ENCODE results near the gene PPP1R12B.
A peak's percentile ranks its signal among the peaks of the same experiment; 100 is the strongest.
"Not testable (repeated sequence)": the region's sequence is repeated elsewhere in the genome, so short reads cannot be mapped to it uniquely, and the experiment has no call there.

The PPP1R12B gene

GRCh38 chr1:202488178-202488649 is 139.7 kb downstream of the PPP1R12B start:
- not testable (repeated sequence) for DNase-seq (ENCODE audit: low read depth in 2 of 2)

GRCh38 chr1:202489101-202489500 is 140.6 kb downstream of the PPP1R12B start:
- peak; percentile 88 to 89 for DNase-seq (ENCODE audit: low read depth in 2 of 2)

- DNase-seq (ENCODE audit: low read depth in 2 of 2) = not testable (repeated sequence)
These were observed 144.6 kb downstream of the PPP1R12B start for GRCh38 chr1:202493112-202493511.

GRCh38 chr1:202498542-202498941 is 150.0 kb downstream of the PPP1R12B start:
- no peak for DNase-seq (ENCODE audit: low read depth in 2 of 2)

GRCh38 chr1:202499997-202500396 is 151.5 kb downstream of the PPP1R12B start:
- DNase-seq (ENCODE audit: low read depth in 2 of 2) = not testable (repeated sequence)

GRCh38 chr1:202501281-202501680 is 152.8 kb downstream of the PPP1R12B start:
- no peak for DNase-seq (ENCODE audit: low read depth in 2 of 2)

- peak; percentile 57 to 64 for DNase-seq (ENCODE audit: low read depth in 2 of 2)
These were observed 156.9 kb downstream of the PPP1R12B start for GRCh38 chr1:202505356-202505755.

GRCh38 chr1:202505880-202506575 is 157.5 kb downstream of the PPP1R12B start:
- DNase-seq (ENCODE audit: low read depth in 2 of 2) = peak; percentile 39 to 41

- DNase-seq (ENCODE audit: low read depth in 2 of 2) = not testable (repeated sequence)
These were observed 160.4 kb downstream of the PPP1R12B start for GRCh38 chr1:202508863-202509262.

- not testable (repeated sequence) for DNase-seq (ENCODE audit: low read depth in 2 of 2)
These were observed 165.4 kb downstream of the PPP1R12B start for GRCh38 chr1:202513875-202514274.

GRCh38 chr1:202516434-202516877 is 168.0 kb downstream of the PPP1R12B start:
- peak in 1 of 2 experiments; percentile 14 for DNase-seq (ENCODE audit: low read depth in 2 of 2)

GRCh38 chr1:202517146-202517545 is 168.6 kb downstream of the PPP1R12B start:
- DNase-seq (ENCODE audit: low read depth in 2 of 2) = not testable (repeated sequence)

GRCh38 chr1:202518180-202518579 is 169.7 kb downstream of the PPP1R12B start:
- not testable (repeated sequence) for DNase-seq (ENCODE audit: low read depth in 2 of 2)

GRCh38 chr1:202518905-202519304 is 170.4 kb downstream of the PPP1R12B start:
- not testable (repeated sequence) for DNase-seq (ENCODE audit: low read depth in 2 of 2)

GRCh38 chr1:202520129-202520856 is 171.8 kb downstream of the PPP1R12B start:
- not testable (repeated sequence) for DNase-seq (ENCODE audit: low read depth in 2 of 2)

GRCh38 chr1:202520857-202521216 is 172.3 kb downstream of the PPP1R12B start:
- not testable (repeated sequence) for DNase-seq (ENCODE audit: low read depth in 2 of 2)

GRCh38 chr1:202521484-202521883 is 173.0 kb downstream of the PPP1R12B start:
- not testable (repeated sequence) for DNase-seq (ENCODE audit: low read depth in 2 of 2)

- no peak for DNase-seq (ENCODE audit: low read depth in 2 of 2)
These were observed 173.4 kb downstream of the PPP1R12B start for GRCh38 chr1:202521886-202522285.

- not testable (repeated sequence) for DNase-seq (ENCODE audit: low read depth in 2 of 2)
These were observed 177.6 kb downstream of the PPP1R12B start for GRCh38 chr1:202526056-202526455.

GRCh38 chr1:202528096-202528722 is 179.7 kb downstream of the PPP1R12B start:
- DNase-seq (ENCODE audit: low read depth in 2 of 2) = not testable (repeated sequence)

- DNase-seq (ENCODE audit: low read depth in 2 of 2) = not testable (repeated sequence)
These were observed 182.2 kb downstream of the PPP1R12B start for GRCh38 chr1:202530686-202531085.

- no peak for DNase-seq (ENCODE audit: low read depth in 2 of 2)
These were observed 182.9 kb downstream of the PPP1R12B start for GRCh38 chr1:202531472-202531811.
